Posterior vena cava (tissue), 2 donors: ENCODE results near the gene TGFBR3L. TPM values are rescaled to one million over a fixed set of nuclear protein-coding genes. Genes with fewer than 3 reads are reported as not detected.
"Not testable (repeated sequence)": the region's sequence is repeated elsewhere in the genome, so short reads cannot be mapped to it uniquely, and the experiment has no call there.

Source experiments
- DNase-seq: peaks from one replicate; pipeline ENCODE4 v3.0.0-alpha.2; 2020; ENCODE audit warnings: low spot score
- intact Hi-C, 2 donors: fragments of 100-400 bp; cut with DNase I; formaldehyde crosslinking; loops; one replicate each; pipeline versions ENCODE4 v1.14.1 to v1.14.2; 2022 to 2023
- total RNA-seq, 2 donors: library from RNA; stranded (reverse); fragmentation: NEBNext Ultra II Directional; extraction: Animal tissue kit (Norgen Biotek cat#: 25700); gene quantifications; one replicate each; pipeline ENCODE4 v1.2.1, GENCODE V29; 2021
- donor health status: DM: yes; HTN: yes; CAD: no.
- donor health status: DM: yes; HTN: yes; CAD: no.

TGFBR3L gene
- total RNA-seq, 2 donors from 2014 or later: 1.5 to 4.4 TPM

DNA sequence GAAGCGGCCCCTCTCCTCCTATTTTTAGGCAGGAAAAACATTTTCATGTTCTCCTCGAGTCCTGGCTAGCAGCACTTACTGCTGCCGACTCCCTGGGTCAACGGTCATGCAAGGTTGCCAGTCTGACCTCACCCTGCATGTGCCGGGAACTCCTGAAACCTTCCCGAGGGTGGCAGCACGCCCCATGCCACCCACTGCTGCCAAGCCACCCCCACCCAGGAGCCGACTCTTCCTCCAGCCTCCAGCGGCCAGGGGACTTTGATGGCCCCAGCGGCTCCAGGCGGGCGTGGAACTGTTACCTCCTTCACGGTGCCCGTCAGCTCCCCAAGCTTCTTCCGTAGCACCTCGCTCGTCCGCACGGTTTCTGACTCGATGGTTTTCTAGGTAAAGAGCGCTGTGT is 20.1 kb downstream of the TGFBR3L start:
- DNase-seq: no peak
- intact Hi-C loops: no loop called here

GRCh38 chr19:7940841-7941240 is 26.2 kb downstream of the TGFBR3L start:
- intact Hi-C loops: no loop called here

DNA sequence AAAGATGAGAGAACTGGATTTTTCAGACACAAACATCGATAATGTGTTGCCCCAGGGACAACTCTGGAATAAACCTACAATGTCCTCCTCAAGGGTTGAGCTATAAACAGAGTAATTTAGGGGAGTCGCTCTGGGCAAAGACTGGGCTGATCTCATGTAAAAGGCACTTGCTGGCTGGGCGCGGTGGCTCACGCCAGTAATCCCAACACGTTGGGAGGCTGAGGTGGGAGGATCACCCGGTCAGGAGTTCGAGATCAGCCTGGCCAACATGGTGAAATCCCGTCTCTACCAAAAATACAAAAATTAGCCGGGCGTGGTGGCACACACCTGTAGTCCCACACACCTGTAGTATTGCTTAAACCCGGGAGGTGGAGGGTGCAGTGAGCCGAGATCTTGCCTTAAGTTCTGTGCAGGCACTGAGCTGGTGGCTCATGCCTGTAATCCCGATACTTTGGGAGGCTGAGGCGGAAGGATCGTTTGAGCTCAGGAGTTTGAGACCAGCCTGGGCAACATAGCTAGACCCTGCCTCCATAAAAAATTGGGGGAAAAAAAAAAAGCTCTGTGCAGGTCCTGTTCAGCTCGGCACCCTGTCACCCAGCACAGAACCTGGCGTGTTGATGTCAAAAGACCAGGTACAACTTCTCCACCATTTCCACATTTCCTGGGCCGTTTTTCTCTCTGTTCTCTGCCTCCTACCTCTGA is 27.4 kb downstream of the TGFBR3L start:
- intact Hi-C loops: no loop called here
- no peak for DNase-seq

More at GRCh38 chr19:7940841-7941240, 26.2 kb downstream of the TGFBR3L start:
- DNase-seq: no peak

- intact Hi-C loops: no loop called here
- no peak for DNase-seq
These were observed 28.4 kb downstream of the TGFBR3L start for GRCh38 chr19:7942981-7943443.

DNA sequence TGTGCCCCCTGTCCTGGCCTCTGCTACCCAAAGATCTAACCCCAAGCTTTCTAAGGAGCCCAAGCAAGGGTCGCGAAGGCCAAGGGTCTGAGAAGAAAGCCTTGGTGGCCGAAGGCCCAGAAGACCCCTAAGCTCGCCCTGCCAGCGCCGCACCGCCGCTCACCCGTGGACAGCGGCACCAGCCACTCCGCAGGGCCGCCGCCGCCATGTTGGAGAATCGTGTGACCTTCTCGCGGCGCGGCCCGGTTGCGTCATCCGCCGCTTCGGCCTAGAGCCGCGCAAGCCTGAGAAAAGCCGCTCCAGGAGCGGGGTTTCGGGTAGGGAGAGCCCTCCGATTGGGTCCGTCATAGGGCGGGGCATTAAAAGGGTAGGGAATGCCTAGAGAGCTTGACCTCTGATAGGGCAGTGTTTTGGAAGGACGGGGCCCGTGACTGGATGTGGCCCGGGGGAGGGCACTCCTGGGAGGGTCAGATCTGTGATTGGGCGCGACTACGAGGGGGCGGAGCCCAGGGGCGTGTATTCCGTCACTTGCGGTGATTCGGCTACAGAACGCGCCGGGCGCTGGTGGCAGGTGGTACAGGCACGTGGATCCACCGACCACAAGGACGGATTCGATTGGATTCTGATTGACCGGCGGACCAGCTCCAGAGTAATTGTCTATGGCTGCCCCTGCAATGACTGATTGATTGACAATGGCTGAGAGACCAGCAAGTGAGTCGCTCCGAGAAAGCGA is 29.0 kb downstream of the TGFBR3L start, which contains the start of gene TIMM44:
Gene TIMM44, minus strand, starts transcription at position 223 of the 733 bp plus-strand sequence. Its CDS starts 15 bp downstream, at position 208.
- intact Hi-C loops: no loop called here
- DNase-seq: peak; percentile 100

DNA sequence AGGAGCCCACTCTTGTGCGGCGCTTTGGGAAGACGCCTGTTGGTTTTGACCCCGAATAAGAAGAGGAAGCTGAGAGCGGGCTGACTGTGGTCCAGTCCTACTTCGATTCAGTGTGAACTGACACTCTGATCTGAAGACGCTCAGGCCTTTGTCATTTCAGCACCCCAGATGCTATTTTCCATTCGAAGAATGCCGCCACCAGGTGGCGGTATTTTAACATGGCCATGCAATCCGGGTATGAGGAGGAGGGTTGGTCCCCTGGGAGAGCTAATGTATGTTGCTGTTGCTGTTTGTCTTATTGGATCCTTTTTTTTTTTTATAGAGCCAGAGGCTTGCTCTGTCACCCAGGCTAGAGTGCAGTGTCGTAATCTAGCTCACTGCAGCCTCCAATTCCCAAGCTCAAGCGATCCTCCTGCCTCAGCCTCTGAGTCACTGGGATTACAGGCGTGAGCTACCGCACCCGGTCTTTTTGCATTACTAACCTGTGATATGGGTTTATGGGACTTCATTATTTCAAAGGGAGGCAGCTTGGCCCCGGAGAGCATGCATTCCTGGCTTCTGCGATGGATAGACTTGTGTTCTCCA is 29.6 kb downstream of the TGFBR3L start:
- intact Hi-C loops: no loop called here
- DNase-seq: peak; percentile 94

DNA sequence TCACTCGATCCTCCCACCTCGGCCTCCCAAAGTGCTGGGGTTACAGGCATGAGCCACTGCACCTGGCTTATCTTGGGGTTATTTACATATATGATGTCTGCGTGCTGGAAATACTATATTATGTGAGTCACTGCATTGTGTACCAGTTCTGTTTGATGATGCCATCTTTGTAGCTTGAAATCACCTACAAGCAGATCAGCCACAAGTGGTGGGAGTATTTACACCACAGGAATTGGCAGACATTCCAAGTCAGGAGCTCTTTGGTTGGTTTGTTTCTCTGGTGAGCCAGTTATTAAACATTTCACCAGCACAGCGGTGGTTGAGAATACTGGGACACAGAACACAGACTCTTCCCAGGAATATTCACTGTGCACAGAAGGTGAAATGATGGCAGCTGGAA is 33.3 kb downstream of the TGFBR3L start:
- DNase-seq: no peak
- intact Hi-C loops: loop anchor here in 1 of 2 donors (5.0 kb wide), 1 partner anchor 309 kb away; no protein-coding TSS in a partner anchor

DNA sequence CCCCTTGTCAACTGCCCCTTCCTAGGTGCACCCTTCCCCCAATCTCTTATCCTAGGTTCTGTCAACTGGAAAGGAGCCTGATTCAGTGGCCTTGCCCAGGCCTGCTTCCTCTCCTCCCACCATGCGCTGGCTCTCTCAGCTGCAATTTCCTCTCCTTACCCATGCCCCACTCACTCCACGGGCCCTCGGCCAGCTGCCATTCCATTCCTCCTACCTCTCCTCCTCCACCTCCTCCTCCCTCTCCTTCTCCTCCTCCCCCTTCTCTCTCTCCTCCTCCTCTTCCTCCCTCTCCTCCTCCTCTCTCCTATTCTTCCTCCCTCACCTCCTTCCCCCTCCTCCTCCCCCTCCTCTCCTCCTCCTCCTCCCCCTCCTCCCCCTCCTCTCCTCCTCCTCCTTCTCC is 38.4 kb downstream of the TGFBR3L start:
- no peak for DNase-seq
- intact Hi-C loops: loop anchor here in 1 of 2 donors (10.0 kb wide), 1 partner anchor 202 kb away; no protein-coding TSS in a partner anchor

GRCh38 chr19:7953576-7953975 is 38.9 kb downstream of the TGFBR3L start:
- DNase-seq: no peak
- intact Hi-C loops: loop anchor here in 1 of 2 donors (10.0 kb wide), 1 partner anchor 201 kb away; no protein-coding TSS in a partner anchor

- intact Hi-C loops: loop anchor here in 1 of 2 donors (10.0 kb wide), 1 partner anchor 199 kb away; no protein-coding TSS in a partner anchor
- no peak for DNase-seq
These were observed 41.1 kb downstream of the TGFBR3L start for GRCh38 chr19:7955696-7956095.

DNA sequence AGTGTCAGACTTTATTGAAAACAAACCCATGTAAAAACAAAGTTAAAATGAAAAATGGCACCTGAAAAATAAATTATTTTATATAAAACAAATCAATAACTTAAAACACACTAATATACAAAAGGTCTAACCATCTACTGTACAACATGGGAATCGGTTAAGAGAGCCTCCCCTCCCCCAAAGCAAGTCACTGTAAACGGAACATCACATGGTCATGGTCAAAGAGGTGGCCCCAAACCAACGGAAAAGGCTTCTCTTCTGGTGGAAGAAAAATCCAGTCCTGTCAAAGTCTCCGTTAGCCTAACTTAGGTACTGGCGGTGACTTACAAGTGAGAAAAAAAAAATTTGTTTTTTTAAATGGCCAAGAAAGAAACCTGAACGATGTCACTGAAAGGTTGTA is 44.6 kb downstream of the TGFBR3L start:
- intact Hi-C loops: loop anchor here in 1 of 2 donors (10.0 kb wide), 1 partner anchor 196 kb away; no protein-coding TSS in a partner anchor
- no peak for DNase-seq

- DNase-seq, intact Hi-C loops: not testable (repeated sequence)
These were observed 46.5 kb downstream of the TGFBR3L start for GRCh38 chr19:7961082-7961481.

- intact Hi-C loops: no loop called here
- DNase-seq: no peak
These were observed 47.4 kb downstream of the TGFBR3L start for GRCh38 chr19:7961920-7962626.

DNA sequence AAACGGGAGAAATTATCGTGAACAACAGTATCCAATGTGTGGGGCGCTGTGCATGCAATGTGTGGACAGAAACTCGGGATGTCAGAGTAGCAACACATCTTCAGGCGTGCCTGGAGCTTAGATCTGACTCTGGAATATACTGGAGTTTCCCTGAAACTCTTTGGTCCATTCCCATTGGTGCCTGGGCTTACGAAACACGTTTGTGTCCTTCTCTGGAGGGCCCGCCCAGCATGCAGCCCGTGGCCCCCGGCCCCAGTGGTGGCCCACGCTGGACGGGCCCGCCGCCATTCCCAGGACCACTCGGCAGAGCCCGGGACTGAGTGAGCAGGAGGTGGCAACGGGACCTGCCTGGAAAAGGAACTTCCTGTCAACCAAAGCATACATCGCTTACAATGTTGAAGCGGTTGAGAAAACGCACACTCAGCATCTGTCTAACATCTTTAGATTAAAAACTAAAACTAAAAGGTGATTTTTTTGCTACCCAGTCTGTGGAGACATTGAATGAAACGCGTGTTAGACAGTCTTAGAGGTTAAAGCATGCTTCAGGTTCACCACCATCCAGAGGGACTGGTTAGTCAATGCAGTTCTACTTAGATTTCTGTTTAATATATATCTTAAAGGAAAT is 48.1 kb downstream of the TGFBR3L start:
- intact Hi-C loops: no loop called here
- DNase-seq: no peak

GRCh38 chr19:7963566-7963965 is 48.9 kb downstream of the TGFBR3L start:
- intact Hi-C loops: no loop called here

GRCh38 chr19:7965259-7965841 is 50.7 kb downstream of the TGFBR3L start:
- intact Hi-C loops: no loop called here
- DNase-seq: no peak

More at GRCh38 chr19:7963566-7963965, 48.9 kb downstream of the TGFBR3L start:
- DNase-seq: no peak

DNA sequence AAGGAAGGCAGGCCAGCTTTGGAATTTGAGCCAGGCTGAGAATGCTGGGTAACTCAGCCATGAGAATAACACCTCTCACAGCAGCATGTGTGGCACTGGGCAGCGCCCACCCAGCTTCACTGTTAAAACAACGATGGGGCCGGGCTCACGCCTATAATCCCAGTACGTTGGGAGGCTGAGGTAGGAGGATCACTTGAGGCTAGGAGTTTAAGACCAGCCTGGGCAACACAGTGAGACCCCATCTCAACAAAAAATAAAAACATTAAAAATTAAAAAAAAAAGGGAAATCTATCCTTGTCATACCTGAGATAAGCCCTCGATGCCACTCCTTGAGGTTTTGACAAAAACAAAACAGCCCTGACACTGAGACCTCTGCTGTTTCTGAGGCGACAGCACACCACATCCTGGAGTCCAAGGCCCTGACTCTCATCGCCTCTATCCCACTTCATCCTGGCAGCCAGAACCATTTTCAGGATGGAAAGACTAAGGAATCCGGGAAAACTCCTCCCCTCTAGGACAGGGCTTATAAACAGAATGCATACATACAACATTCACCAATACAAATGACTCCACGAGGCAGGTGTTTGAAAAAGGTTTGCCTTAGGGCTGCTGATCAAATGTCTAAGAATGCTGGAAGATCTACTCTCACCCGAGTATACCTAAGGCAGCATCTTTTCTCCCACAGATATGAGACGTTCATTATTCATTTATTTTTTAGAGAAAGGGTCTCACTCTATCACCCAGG is 51.5 kb downstream of the TGFBR3L start:
- intact Hi-C loops: no loop called here
- no peak for DNase-seq
